SKM-1 (cell line): ENCODE measurements around the gene MEF2B.
"Not testable (repeated sequence)": the region's sequence is repeated elsewhere in the genome, so short reads cannot be mapped to it uniquely, and the experiment has no call there.

Experiments
- DNase-seq: peaks from one replicate; lab custom pipeline; 2025; ENCODE audit not compliant: unreplicated experiment; lab: John Stamatoyannopoulos, UW

The MEF2B gene

DNA sequence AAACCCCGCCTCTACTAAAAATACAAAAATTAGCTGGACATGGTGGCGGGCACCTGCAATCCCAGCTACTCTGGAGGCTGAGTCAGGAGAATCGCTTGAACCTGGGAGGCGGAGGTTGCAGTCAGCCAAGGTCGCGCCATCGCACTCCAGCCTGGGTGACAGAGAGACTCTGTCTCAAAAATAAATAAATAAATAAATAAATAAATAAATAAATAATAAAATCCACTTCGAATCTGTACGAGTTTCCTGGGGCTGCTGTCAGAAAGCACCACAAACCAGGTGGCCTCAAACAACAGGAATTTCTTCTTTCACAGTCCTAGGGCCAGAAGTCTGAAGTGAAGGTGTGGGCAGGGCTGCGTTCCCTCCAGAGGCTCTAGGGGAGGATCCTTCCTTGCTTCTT, 67.5 kb downstream of the MEF2B start:
- DNase-seq: not testable (repeated sequence)

DNA sequence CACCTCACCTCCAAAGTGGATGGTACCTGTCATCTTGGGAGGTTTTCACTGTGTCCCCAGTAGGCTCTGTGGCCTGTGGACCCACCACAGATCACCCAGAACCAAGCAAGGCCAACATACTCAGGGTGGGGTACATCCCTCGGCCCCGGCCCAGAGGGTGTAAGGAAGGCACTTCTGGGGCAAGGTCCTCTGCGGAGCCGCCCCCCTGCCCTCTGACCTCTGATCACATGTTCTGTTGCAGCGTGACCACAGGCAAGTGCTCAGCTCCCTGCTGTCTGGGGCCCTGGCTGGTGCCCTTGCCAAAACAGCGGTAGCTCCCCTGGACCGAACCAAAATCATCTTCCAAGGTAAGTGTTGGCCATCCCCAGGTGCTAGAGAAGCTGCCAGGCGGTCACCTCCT, 68.5 kb downstream of the MEF2B start:
- no peak for DNase-seq

- no peak for DNase-seq
These were observed 71.1 kb downstream of the MEF2B start for GRCh38 chr19:19098703-19099632.

- DNase-seq: no peak
These were observed 71.9 kb downstream of the MEF2B start for GRCh38 chr19:19098084-19098702.

DNA sequence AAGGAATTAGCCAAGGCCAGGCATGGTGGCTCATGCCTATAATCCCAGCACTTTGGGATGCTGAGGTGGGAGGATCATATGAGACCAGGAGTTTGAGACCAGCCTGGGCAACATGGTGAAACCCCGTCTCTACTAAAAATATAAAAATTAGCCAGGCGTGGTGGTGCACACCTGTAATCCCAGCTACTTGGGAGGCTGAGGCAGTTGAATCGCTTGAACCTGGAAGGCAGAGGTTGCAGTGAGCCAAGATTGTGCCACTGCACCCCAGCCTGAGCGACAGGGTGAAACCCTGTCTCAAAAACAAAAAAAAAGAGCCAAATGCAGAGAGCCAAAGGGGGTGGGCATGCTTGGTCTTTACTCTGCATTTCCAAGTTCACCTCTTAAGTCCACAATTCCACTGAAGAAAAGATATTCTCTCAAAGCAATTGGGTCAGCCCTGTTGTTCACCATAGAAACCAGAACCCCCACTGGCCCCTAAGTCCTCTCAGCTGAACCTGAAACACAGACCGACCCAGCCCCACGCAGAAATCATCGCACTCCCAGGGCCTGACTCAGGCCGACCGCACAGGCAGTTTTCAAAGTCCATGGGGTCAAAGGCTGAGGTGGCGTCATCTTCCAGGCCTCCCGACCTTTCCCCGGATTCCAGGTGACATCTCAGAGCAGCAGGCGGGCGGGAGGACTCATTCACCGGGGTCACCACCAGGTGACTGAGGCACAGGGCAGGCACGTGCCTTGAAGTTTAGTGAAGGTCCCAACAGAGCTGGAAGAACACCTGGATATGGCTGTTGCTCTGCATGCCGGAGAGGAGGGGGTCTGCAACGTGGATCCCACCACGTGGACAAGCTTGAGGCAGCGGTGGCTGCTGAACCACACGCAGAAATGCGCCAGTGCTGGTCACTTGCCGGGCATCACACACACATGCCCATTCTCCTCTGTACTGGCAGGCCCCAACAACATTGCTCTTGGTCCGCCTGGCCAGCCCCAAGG, 73.1 kb downstream of the MEF2B start:
- no peak for DNase-seq

GRCh38 chr19:19095691-19096090, 74.4 kb downstream of the MEF2B start:
- no peak for DNase-seq
